ENCODE measurements around the gene ZNF362.

DNA sequence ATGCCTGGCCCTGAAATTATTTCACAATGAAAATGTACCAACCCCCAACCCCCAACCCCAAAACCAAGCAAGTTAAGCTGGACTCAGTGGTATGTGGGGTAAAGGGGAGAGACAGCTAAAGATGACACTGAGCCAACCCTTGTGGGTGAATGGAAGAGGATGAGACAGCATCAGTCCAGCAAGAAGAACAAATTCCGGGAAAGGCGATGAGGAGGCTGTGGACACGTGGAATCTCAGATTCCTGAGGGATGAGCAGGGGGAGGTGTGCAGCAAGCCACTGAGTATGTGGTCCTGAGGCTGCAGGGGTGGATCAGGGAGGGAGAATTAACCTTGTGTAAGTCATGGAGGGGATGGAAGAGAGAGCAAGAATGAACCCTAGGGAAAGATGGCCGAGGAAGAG, 14.4 kb upstream of the ZNF362 start:
- TF ChIP-seq POLR2A (IDR thresholded peaks at IDR 0.05), result no peak
- no peak for TF ChIP-seq CTCF (IDR thresholded peaks at IDR 0.05)
